Measurements from ENCODE around the gene MACROD2.

Gene MACROD2

DNA sequence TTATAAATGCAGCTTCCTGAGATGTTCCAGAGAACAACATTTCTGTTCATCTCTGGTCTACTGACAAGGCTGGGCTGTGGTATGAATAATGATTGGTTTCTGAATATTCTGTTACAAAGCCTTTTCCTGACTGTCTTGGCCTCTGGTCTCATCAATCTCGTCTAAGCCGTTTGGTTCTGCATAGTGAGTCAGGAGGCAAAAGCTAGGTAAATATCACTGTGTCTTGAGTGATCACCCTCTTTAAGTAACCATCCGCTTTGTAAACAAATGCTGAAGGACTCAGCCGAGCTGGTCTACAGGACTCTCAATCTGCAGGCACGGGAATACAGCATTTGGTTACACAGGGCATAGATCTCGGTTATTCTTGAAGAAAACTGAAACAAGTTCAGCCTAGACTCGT is 2066.0 kb downstream of the MACROD2 start:
- ChIA-PET POLR2A (no interaction called here), CTCF (no interaction called here)
- DNase-seq (ENCODE audit: low read depth, low spot score) = no peak
- TF ChIP-seq, protein P1, sequence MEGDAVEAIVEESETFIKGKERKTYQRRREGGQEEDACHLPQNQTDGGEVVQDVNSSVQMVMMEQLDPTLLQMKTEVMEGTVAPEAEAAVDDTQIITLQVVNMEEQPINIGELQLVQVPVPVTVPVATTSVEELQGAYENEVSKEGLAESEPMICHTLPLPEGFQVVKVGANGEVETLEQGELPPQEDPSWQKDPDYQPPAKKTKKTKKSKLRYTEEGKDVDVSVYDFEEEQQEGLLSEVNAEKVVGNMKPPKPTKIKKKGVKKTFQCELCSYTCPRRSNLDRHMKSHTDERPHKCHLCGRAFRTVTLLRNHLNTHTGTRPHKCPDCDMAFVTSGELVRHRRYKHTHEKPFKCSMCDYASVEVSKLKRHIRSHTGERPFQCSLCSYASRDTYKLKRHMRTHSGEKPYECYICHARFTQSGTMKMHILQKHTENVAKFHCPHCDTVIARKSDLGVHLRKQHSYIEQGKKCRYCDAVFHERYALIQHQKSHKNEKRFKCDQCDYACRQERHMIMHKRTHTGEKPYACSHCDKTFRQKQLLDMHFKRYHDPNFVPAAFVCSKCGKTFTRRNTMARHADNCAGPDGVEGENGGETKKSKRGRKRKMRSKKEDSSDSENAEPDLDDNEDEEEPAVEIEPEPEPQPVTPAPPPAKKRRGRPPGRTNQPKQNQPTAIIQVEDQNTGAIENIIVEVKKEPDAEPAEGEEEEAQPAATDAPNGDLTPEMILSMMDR (IDR thresholded peaks at IDR 0.05; ENCODE audit: insufficient read depth, low read length, missing control alignments) = no peak
- no peak overlapping the region for H3K4me3 ChIP-seq (ENCODE audit: low read depth, low read length)

- ChIA-PET POLR2A (no interaction called here), CTCF (no interaction called here)
- TF ChIP-seq, protein P1 (IDR thresholded peaks at IDR 0.05; ENCODE audit: insufficient read depth, low read length, missing control alignments) = no peak
- H3K4me3 ChIP-seq (ENCODE audit: low read depth, low read length) = no peak overlapping the region
- DNase-seq (ENCODE audit: low read depth, low spot score) = no peak
Observed at GRCh38 chr20:16062661-16063581, 2067.6 kb downstream of the MACROD2 start.

DNA sequence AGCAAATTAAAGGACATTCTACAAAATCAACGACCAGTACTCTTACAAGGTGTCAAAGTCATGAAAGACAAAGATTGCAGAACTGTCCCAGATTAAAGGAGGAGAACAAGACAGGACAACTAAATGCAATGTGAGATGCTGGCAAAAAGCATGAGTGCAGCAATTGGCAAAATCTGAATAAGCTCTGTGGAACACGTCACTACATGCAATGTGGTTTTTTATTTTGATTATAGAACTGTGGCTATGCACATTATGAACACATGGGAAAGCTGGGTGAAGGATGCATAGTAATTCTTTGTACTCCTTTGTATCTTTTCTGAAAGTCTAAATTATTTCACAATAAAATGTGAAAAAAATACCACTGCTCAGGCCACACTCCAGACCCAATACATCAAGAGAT is 2068.6 kb downstream of the MACROD2 start:
- ChIA-PET CTCF (no interaction called here), POLR2A (no interaction called here)
- H3K4me3 ChIP-seq (ENCODE audit: low read depth, low read length) = no peak overlapping the region
- TF ChIP-seq, protein P1 (IDR thresholded peaks at IDR 0.05; ENCODE audit: insufficient read depth, low read length, missing control alignments) = no peak
- no peak for DNase-seq (ENCODE audit: low read depth, low spot score)

DNA sequence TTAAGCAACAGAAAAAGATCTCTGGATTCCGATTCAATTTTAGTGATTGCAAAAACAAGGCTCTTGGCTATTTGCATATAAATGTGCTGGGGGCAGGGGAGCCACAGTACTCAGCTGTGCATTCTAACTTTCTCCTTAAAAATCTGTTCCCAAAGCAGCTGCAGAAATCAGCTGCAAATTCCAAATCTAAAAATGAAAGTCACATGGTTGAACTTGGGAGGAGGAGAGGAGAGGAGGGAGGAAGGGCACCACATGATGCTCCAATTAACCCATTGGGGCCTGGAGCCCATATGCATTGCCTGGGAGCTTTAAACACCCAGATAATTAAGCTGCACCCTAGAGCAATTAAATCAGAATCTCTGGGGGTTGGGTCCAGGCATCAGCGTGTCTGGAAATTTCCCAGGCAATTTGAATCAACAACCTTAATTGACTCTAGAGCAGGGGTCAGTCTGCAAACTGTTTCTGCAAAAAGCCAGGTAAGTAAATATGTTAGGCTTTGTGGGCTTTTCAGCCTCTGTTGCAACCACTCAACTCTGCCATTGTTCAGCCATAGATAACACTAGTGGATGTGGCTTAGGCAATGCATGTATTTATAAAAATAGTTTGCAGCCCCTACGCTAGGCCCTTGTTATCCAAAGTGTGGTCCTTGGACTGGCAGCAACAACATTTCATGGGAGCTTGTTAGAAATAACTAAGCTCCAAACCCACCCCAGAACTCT is 2069.8 kb downstream of the MACROD2 start:
- DNase-seq (ENCODE audit: low read depth, low spot score) = no peak
- H3K4me3 ChIP-seq (ENCODE audit: low read depth, low read length) = no peak overlapping the region
- ChIA-PET CTCF (no interaction called here), POLR2A (no interaction called here)
- TF ChIP-seq, protein P1 (IDR thresholded peaks at IDR 0.05; ENCODE audit: insufficient read depth, low read length, missing control alignments) = no peak

GRCh38 chr20:16066571-16066970 is 2071.3 kb downstream of the MACROD2 start:
- TF ChIP-seq, protein P1 (IDR thresholded peaks at IDR 0.05; ENCODE audit: insufficient read depth, low read length, missing control alignments) = no peak
- no peak for DNase-seq (ENCODE audit: low read depth, low spot score)
- CTCF ChIA-PET = no interaction called here
- POLR2A ChIA-PET = no interaction called here
- no peak overlapping the region for H3K4me3 ChIP-seq (ENCODE audit: low read depth, low read length)

DNA sequence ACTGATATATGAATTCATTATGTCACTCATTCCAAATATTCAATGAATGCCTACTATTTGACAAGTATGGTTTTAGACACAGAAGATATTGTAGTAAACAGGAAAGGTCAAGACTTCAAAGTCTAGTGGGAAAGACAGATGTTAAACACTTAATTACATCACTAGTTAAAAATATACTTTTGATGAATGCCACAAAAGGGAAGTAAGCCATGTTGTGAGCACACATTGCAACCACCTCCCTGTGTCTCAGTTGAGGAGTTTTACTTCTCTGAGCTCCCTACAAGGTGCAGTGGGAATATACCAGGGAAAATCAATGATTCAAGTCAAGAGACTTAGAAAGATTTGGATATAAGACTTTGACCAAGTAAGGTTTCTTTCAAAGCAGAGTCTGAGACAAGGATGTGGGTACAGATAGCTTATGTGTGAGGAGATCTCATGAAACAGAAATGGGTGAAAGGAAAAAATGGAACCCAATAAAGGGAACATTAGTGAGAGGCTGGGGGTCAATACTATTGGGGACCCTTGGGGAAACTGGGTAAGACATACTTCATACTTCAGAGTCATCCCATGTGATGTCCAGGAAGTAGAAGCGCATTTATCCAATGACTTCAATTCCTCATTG is 2074.2 kb downstream of the MACROD2 start:
- POLR2A ChIA-PET = no interaction called here
- no peak overlapping the region for H3K4me3 ChIP-seq (ENCODE audit: low read depth, low read length)
- DNase-seq (ENCODE audit: low read depth, low spot score) = no peak
- TF ChIP-seq, protein P1 (IDR thresholded peaks at IDR 0.05; ENCODE audit: insufficient read depth, low read length, missing control alignments) = no peak
- CTCF ChIA-PET = no interaction called here
